ENCODE results near the gene EMP3. TPM values are rescaled to one million over a fixed set of nuclear protein-coding genes. Genes with fewer than 3 reads are reported as not detected.

EMP3 gene
- total and polyA plus RNA-seq, 9 of the 15 experiments (the other 6 are each of a cell fraction or from before 2014, with no cell fraction given) = 123 to 386 (median 296) TPM

- 0 out of 2 replicates have a peak, but pooled peaks have one; percentile 54 for TF ChIP-seq TCF15 (CRISPR knock-in tag; IDR thresholded peaks at IDR 0.05)
- no peak for TF ChIP-seq NR1H2 (CRISPR knock-in tag; IDR thresholded peaks at IDR 0.05)
- no peak for TF ChIP-seq IRF2 (CRISPR knock-in tag; IDR thresholded peaks at IDR 0.05)
- TF ChIP-seq, protein P1, sequence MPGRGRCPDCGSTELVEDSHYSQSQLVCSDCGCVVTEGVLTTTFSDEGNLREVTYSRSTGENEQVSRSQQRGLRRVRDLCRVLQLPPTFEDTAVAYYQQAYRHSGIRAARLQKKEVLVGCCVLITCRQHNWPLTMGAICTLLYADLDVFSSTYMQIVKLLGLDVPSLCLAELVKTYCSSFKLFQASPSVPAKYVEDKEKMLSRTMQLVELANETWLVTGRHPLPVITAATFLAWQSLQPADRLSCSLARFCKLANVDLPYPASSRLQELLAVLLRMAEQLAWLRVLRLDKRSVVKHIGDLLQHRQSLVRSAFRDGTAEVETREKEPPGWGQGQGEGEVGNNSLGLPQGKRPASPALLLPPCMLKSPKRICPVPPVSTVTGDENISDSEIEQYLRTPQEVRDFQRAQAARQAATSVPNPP (IDR thresholded peaks at IDR 0.05; ENCODE audit: borderline replicate concordance, insufficient read depth, insufficient read length) = no peak
- no peak for TF ChIP-seq ZNF717 (CRISPR knock-in tag; IDR thresholded peaks at IDR 0.05)
- TF ChIP-seq, protein P2, sequence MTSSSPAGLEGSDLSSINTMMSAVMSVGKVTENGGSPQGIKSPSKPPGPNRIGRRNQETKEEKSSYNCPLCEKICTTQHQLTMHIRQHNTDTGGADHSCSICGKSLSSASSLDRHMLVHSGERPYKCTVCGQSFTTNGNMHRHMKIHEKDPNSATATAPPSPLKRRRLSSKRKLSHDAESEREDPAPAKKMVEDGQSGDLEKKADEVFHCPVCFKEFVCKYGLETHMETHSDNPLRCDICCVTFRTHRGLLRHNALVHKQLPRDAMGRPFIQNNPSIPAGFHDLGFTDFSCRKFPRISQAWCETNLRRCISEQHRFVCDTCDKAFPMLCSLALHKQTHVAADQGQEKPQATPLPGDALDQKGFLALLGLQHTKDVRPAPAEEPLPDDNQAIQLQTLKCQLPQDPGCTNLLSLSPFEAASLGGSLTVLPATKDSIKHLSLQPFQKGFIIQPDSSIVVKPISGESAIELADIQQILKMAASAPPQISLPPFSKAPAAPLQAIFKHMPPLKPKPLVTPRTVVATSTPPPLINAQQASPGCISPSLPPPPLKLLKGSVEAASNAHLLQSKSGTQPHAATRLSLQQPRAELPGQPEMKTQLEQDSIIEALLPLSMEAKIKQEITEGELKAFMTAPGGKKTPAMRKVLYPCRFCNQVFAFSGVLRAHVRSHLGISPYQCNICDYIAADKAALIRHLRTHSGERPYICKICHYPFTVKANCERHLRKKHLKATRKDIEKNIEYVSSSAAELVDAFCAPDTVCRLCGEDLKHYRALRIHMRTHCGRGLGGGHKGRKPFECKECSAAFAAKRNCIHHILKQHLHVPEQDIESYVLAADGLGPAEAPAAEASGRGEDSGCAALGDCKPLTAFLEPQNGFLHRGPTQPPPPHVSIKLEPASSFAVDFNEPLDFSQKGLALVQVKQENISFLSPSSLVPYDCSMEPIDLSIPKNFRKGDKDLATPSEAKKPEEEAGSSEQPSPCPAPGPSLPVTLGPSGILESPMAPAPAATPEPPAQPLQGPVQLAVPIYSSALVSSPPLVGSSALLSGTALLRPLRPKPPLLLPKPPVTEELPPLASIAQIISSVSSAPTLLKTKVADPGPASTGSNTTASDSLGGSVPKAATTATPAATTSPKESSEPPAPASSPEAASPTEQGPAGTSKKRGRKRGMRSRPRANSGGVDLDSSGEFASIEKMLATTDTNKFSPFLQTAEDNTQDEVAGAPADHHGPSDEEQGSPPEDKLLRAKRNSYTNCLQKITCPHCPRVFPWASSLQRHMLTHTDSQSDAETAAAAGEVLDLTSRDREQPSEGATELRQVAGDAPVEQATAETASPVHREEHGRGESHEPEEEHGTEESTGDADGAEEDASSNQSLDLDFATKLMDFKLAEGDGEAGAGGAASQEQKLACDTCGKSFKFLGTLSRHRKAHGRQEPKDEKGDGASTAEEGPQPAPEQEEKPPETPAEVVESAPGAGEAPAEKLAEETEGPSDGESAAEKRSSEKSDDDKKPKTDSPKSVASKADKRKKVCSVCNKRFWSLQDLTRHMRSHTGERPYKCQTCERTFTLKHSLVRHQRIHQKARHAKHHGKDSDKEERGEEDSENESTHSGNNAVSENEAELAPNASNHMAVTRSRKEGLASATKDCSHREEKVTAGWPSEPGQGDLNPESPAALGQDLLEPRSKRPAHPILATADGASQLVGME (CRISPR knock-in tag; IDR thresholded peaks at IDR 0.05) = no peak
- TF ChIP-seq RNF219 (CRISPR knock-in tag; IDR thresholded peaks at IDR 0.05) = no peak
- TF ChIP-seq ZNF282 (CRISPR knock-in tag; IDR thresholded peaks at IDR 0.05) = no peak
- TF ChIP-seq U2AF2 (optimal IDR thresholded peaks at IDR 0.05; ENCODE audit: low read depth, low read length) = no peak
- no peak for TF ChIP-seq YBX1 (IDR thresholded peaks at IDR 0.05)
- TF ChIP-seq ZNF263 (CRISPR knock-in tag; IDR thresholded peaks at IDR 0.05; ENCODE audit: borderline replicate concordance) = no peak
- TF ChIP-seq ZNF778 (CRISPR knock-in tag; IDR thresholded peaks at IDR 0.05) = no peak
- TF ChIP-seq TAF9B (IDR thresholded peaks at IDR 0.05; ENCODE audit: partially characterized antibody) = no peak
- peak; percentile 65; the same call in 1 of the 2 replicates for TF ChIP-seq MTA3 (IDR thresholded peaks at IDR 0.05; ENCODE audit: borderline replicate concordance)
- TF ChIP-seq HCFC1 (IDR thresholded peaks at IDR 0.05; ENCODE audit: low read depth, low read length) = peak; percentile 70
- no peak for TF ChIP-seq ZNF766 (CRISPR knock-in tag; conservative IDR thresholded peaks at IDR 0.05)
- TF ChIP-seq DMBX1 (CRISPR knock-in tag; IDR thresholded peaks at IDR 0.05; ENCODE audit: borderline replicate concordance) = no peak
- TF ChIP-seq PTBP1 (IDR thresholded peaks at IDR 0.05; ENCODE audit: low read depth, low read length) = no peak
Measured at GRCh38 chr19:48363810-48364597, 38.7 kb downstream of the EMP3 start, which contains the start of the genes SYNGR4 and TMEM143 (continued).

Data from K562 (cell line).